ENCODE measurements around the gene GHRH.

Gene GHRH

GRCh38 chr20:37290158-37290810, 28.7 kb upstream of the GHRH start:
- DNase-seq = no peak

GRCh38 chr20:37288091-37288490, 26.5 kb upstream of the GHRH start:
- DNase-seq = peak; percentile 68

GRCh38 chr20:37285664-37286374, 24.2 kb upstream of the GHRH start:
- DNase-seq = peak; percentile 8

- DNase-seq = no peak
Observed at GRCh38 chr20:37284691-37285161, 23.1 kb upstream of the GHRH start.

- no peak for DNase-seq
Observed at GRCh38 chr20:37283530-37284195, 22.0 kb upstream of the GHRH start.

- no peak for DNase-seq
Observed at GRCh38 chr20:37282556-37282955, 20.9 kb upstream of the GHRH start.

GRCh38 chr20:37280403-37280802, 18.8 kb upstream of the GHRH start:
- DNase-seq = no peak

- DNase-seq = no peak
Observed at GRCh38 chr20:37279820-37280219, 18.2 kb upstream of the GHRH start.

- no peak for DNase-seq
Observed at GRCh38 chr20:37278966-37279590, 17.5 kb upstream of the GHRH start.

GRCh38 chr20:37277253-37277593, 15.6 kb upstream of the GHRH start:
- no peak for DNase-seq

GRCh38 chr20:37276494-37277252, 15.1 kb upstream of the GHRH start:
- peak; percentile 42 for DNase-seq

GRCh38 chr20:37274851-37275524, 13.4 kb upstream of the GHRH start:
- DNase-seq = peak; percentile 97

GRCh38 chr20:37273988-37274387, 12.4 kb upstream of the GHRH start:
- no peak for DNase-seq

GRCh38 chr20:37271421-37271768, 9.8 kb upstream of the GHRH start:
- DNase-seq = no peak

GRCh38 chr20:37270576-37271420, 9.2 kb upstream of the GHRH start:
- peak; percentile 96 for DNase-seq

GRCh38 chr20:37267667-37268313, 6.2 kb upstream of the GHRH start:
- DNase-seq = no peak

GRCh38 chr20:37266940-37267666, 5.5 kb upstream of the GHRH start:
- DNase-seq = no peak

GRCh38 chr20:37265152-37265551, 3.5 kb upstream of the GHRH start:
- peak; percentile 97 for DNase-seq

- DNase-seq = no peak
Observed at GRCh38 chr20:37263686-37264085, 2.1 kb upstream of the GHRH start.

- no peak for DNase-seq
Observed at GRCh38 chr20:37262505-37262904, 891 bp upstream of the GHRH start.
